H1 (cell line): ENCODE measurements around the gene TIAL1. TPM values are rescaled to one million over a fixed set of nuclear protein-coding genes. Genes with fewer than 3 reads are reported as not detected.

Experiments used
- CTCF ChIA-PET: fragments of 300-600 bp; sonication (Branson Sonifier 250); formaldehyde crosslinking; loops from one replicate; lab custom pipeline; 2021; ENCODE audit not compliant: partially characterized antibody; lab: Charles Lee
- POLR2A ChIA-PET: fragments of 300-600 bp; sonication (Branson Sonifier 250); formaldehyde crosslinking; loops from one replicate; lab custom pipeline; 2021; ENCODE audit warnings: inconsistent platforms; ENCODE audit not compliant: partially characterized antibody; lab: Charles Lee
- DNase-seq, 2 experiments: peaks; one replicate each; pipeline versions ENCODE4 v3.0.0 to v3.0.0-alpha.2; 2010 to 2022; ENCODE audit warnings: low spot score in 2 of 2, low read depth in 1 of 2, mixed read lengths in 1 of 2
- FAIRE-seq: peaks from 2 replicates; lab custom pipeline; 2011; peaks lifted over from hg19 to GRCh38; lab: Jason Lieb, UNC
- H2AFZ ChIP-seq: 2 replicates; pipeline ENCODE4 v1.8.1; 2012; ENCODE audit warnings: low read length, inconsistent platforms
- H2AK5ac ChIP-seq: 2 replicates; pipeline ENCODE4 v1.6.1; 2013; ENCODE audit warnings: low read depth, low read length
- H2BK120ac ChIP-seq: replicated peaks from 2 replicates; pipeline ENCODE3; 2013; ENCODE audit warnings: low read depth, low read length, inconsistent platforms
- H2BK12ac ChIP-seq: 2 replicates; pipeline ENCODE4 v1.6.1; 2013; ENCODE audit warnings: low read depth, low read length
- H2BK15ac ChIP-seq: 2 replicates; pipeline ENCODE4 v1.6.1; 2013; ENCODE audit warnings: low read length
- H2BK20ac ChIP-seq: 2 replicates; pipeline ENCODE4 v1.6.1; 2013; ENCODE audit warnings: low read length
- H2BK5ac ChIP-seq: 2 replicates; pipeline ENCODE4 v1.6.1; 2013; ENCODE audit warnings: low read depth, low read length
- H3K14ac ChIP-seq: 2 replicates; pipeline ENCODE4 v1.6.1; 2013; ENCODE audit warnings: inconsistent platforms; ENCODE audit not compliant: insufficient read length
- H3K18ac ChIP-seq: 2 replicates; pipeline ENCODE4 v1.6.1; 2013; ENCODE audit warnings: low read length; ENCODE audit errors: extremely low read depth
- H3K23ac ChIP-seq: 2 replicates; pipeline ENCODE4 v1.6.1; 2013; ENCODE audit warnings: inconsistent platforms; ENCODE audit not compliant: insufficient read length
- H3K23me2 ChIP-seq: 2 replicates; pipeline ENCODE4 v1.6.1; 2013; ENCODE audit warnings: low read depth, low read length
- H3K27ac ChIP-seq: 2 replicates; pipeline ENCODE4 v1.6.1; 2011; ENCODE audit warnings: low read depth, low read length, inconsistent platforms
- H3K27me3 ChIP-seq, 4 experiments: replicated peaks in 1 of 4; 1 replicate in 1 of 4; 2 replicates in 3 of 4; pipeline versions ENCODE4 v1.6.1 to v1.8.1; 2011 to 2013; ENCODE audit warnings: low read length in 3 of 4, mild to moderate bottlenecking in 3 of 4, inconsistent platforms in 2 of 4, mixed read lengths in 2 of 4, moderate library complexity in 1 of 4; ENCODE audit not compliant: control insufficient read depth in 3 of 4, insufficient read depth in 3 of 4; ENCODE audit errors: extremely low read depth in 1 of 4
- H3K36me3 ChIP-seq, 4 experiments: 2 replicates each; pipeline versions ENCODE4 v1.6.1 to v1.8.1; 2011 to 2013; ENCODE audit warnings: mild to moderate bottlenecking in 4 of 4, low read length in 3 of 4, moderate library complexity in 2 of 4, control low read depth in 1 of 4, inconsistent platforms in 1 of 4; ENCODE audit not compliant: insufficient read depth in 4 of 4, control insufficient read depth in 2 of 4
- H3K4ac ChIP-seq: replicated peaks from 2 replicates; pipeline ENCODE3; 2013; ENCODE audit warnings: low read length, low read depth, mixed read lengths, inconsistent platforms; ENCODE audit not compliant: insufficient read length
- H3K4me1 ChIP-seq, 4 experiments: replicated peaks in 1 of 4; 1 replicate in 1 of 4; 2 replicates in 3 of 4; pipeline versions ENCODE4 v1.6.1 to v1.8.1; 2011 to 2013; ENCODE audit warnings: low read length in 3 of 4, inconsistent platforms in 2 of 4, mixed read lengths in 1 of 4; ENCODE audit not compliant: insufficient read depth in 4 of 4, control insufficient read depth in 3 of 4
- H3K4me2 ChIP-seq, 2 experiments: 2 replicates each; pipeline versions ENCODE4 v1.6.1 to v1.8.1; 2011 to 2013; ENCODE audit warnings: low read depth in 2 of 2, low read length in 2 of 2, control low read depth in 1 of 2, inconsistent platforms in 1 of 2, mild to moderate bottlenecking in 1 of 2; ENCODE audit not compliant: insufficient read depth in 1 of 2
- H3K4me3 ChIP-seq, 4 experiments: fragments of 200-600, 300-600 bp in 1 of 4; sonication (generic), shearing (Covaris generic), sonication (Bioruptor Twin) in 1 of 4; 2 replicates each; pipeline versions ENCODE4 v1.5.1 to v1.8.1; 2011 to 2016; ENCODE audit warnings: low read length in 4 of 4, low read depth in 3 of 4, control low read depth in 2 of 4, inconsistent platforms in 2 of 4, mild to moderate bottlenecking in 2 of 4, mixed read lengths in 1 of 4, moderate library complexity in 1 of 4; ENCODE audit not compliant: insufficient read depth in 2 of 4; ENCODE audit errors: extremely low read depth in 1 of 4
- H3K56ac ChIP-seq: replicated peaks from 2 replicates; pipeline ENCODE3; 2013; ENCODE audit warnings: low read depth, mild to moderate bottlenecking, mixed read lengths, low read length, inconsistent platforms; ENCODE audit not compliant: insufficient read length
- H3K79me1 ChIP-seq: 2 replicates; pipeline ENCODE4 v1.6.1; 2013; ENCODE audit warnings: low read depth, low read length, control low read depth
- H3K79me2 ChIP-seq, 2 experiments: 2 replicates each; pipeline versions ENCODE4 v1.6.1 to v1.8.1; 2012 to 2013; ENCODE audit warnings: low read length in 2 of 2, mild to moderate bottlenecking in 2 of 2, inconsistent platforms in 1 of 2; ENCODE audit not compliant: insufficient read depth in 2 of 2, control insufficient read depth in 1 of 2
- H3K9ac ChIP-seq, 4 experiments: replicated peaks in 1 of 4; 1 replicate in 1 of 4; 2 replicates in 3 of 4; pipeline versions ENCODE4 v1.6.1 to v1.8.1; 2011 to 2013; ENCODE audit warnings: low read depth in 3 of 4, low read length in 3 of 4, control low read depth in 2 of 4, mild to moderate bottlenecking in 2 of 4, moderate library complexity in 2 of 4, inconsistent platforms in 1 of 4; ENCODE audit errors: extremely low read depth in 1 of 4
- H3K9me3 ChIP-seq, 2 experiments: 2 replicates each; pipeline versions ENCODE4 v1.6.1 to v1.8.1; 2012 to 2013; ENCODE audit warnings: mild to moderate bottlenecking in 2 of 2, moderate library complexity in 2 of 2, control low read depth in 1 of 2, inconsistent platforms in 1 of 2, low read depth in 1 of 2, low read length in 1 of 2, mixed read lengths in 1 of 2; ENCODE audit not compliant: insufficient read depth in 2 of 2
- H4K20me1 ChIP-seq, 2 experiments: replicated peaks in 1 of 2; 2 replicates each; pipeline versions ENCODE3 to v1.8.1; 2011 to 2013; ENCODE audit warnings: inconsistent platforms in 2 of 2, low read length in 2 of 2, mild to moderate bottlenecking in 1 of 2; ENCODE audit not compliant: insufficient read depth in 2 of 2, control insufficient read depth in 1 of 2
- H4K5ac ChIP-seq: 2 replicates; pipeline ENCODE4 v1.6.1; 2013; ENCODE audit warnings: low read length, low read depth, mixed read lengths, inconsistent platforms; ENCODE audit not compliant: insufficient read length
- H4K8ac ChIP-seq: 2 replicates; pipeline ENCODE4 v1.8.0; 2013; ENCODE audit warnings: mild to moderate bottlenecking, moderate library complexity, low read length, inconsistent platforms; ENCODE audit not compliant: insufficient read depth; ENCODE audit errors: extremely low read depth
- H4K91ac ChIP-seq: replicated peaks from 2 replicates; pipeline ENCODE3; 2013; ENCODE audit warnings: low read length, mixed read lengths, inconsistent platforms; ENCODE audit not compliant: insufficient read length
- BACH1 ChIP-seq: IDR thresholded peaks from 2 replicates; pipeline ENCODE4 v1.6.1; 2012; ENCODE audit warnings: low read length, improper control_type of control experiment
- BCL11A ChIP-seq, 2 experiments: IDR thresholded peaks; one replicate each; pipeline ENCODE4 v1.6.1; 2011; ENCODE audit warnings: low read depth in 2 of 2, low read length in 2 of 2, mild to moderate bottlenecking in 2 of 2
- CBX8 ChIP-seq: fragments of 300-800, 300-1000 bp; sonication (generic); IDR thresholded peaks from 2 replicates; pipeline ENCODE4 v1.7.1; 2016; ENCODE audit warnings: low read depth, low read length, borderline replicate concordance
- CEBPB ChIP-seq: IDR thresholded peaks from 2 replicates; pipeline ENCODE4 v1.6.1; 2012; ENCODE audit warnings: low read depth, low read length
- CHD1 ChIP-seq: IDR thresholded peaks from 2 replicates; pipeline ENCODE4 v1.6.1; 2012; ENCODE audit warnings: low read depth, low read length, improper control_type of control experiment
- HDAC6 ChIP-seq: IDR thresholded peaks from one replicate; pipeline ENCODE4 v1.7.1; 2012; ENCODE audit warnings: low read depth, mild to moderate bottlenecking, inconsistent platforms, low read length, moderate library complexity
- JUN ChIP-seq: IDR thresholded peaks from 2 replicates; pipeline ENCODE4 v1.6.1; 2011; ENCODE audit warnings: low read depth, mild to moderate bottlenecking, improper control_type of control experiment, low read length
- PHF8 ChIP-seq: fragments of 200-600 bp; sonication (generic); conservative IDR thresholded peaks from 2 replicates; pipeline ENCODE4 v1.7.1; 2012; ENCODE audit warnings: low read depth, mild to moderate bottlenecking, inconsistent platforms, low read length, moderate library complexity
- RAD21 ChIP-seq, 2 experiments: IDR thresholded peaks in 1 of 2; conservative IDR thresholded peaks in 1 of 2; 2 replicates each; pipeline ENCODE4 v1.6.1; 2011; ENCODE audit warnings: low read depth in 2 of 2, low read length in 2 of 2, improper control_type of control experiment in 1 of 2, inconsistent platforms in 1 of 2, mild to moderate bottlenecking in 1 of 2, moderate library complexity in 1 of 2
- RFX5 ChIP-seq: IDR thresholded peaks from 2 replicates; pipeline ENCODE4 v1.6.1; 2011; ENCODE audit warnings: low read depth, low read length, improper control_type of control experiment, borderline replicate concordance
- TAF1 ChIP-seq: IDR thresholded peaks from 2 replicates; pipeline ENCODE4 v1.6.1; 2011; ENCODE audit warnings: mild to moderate bottlenecking, low read depth, low read length
- TBP ChIP-seq: IDR thresholded peaks from 2 replicates; pipeline ENCODE4 v1.6.1; 2011; ENCODE audit warnings: low read depth, low read length, improper control_type of control experiment
- WGBS, 2 experiments: shearing (Covaris generic) in 1 of 2; methylation state at CpG; one replicate each; pipeline versions ENCODE4 v1.1.6 to v1.1.7; 2013 to 2015; ENCODE audit warnings: low lambda C conversion rate in 2 of 2, mixed read lengths in 2 of 2, inconsistent platforms in 1 of 2, low coverage in 1 of 2, missing lambda C conversion rate in 1 of 2; ENCODE audit not compliant: insufficient replicate concordance in 2 of 2, insufficient coverage in 1 of 2, insufficient read length in 1 of 2; ENCODE audit errors: extremely low coverage in 1 of 2, missing lambda C conversion rate in 1 of 2; 5-methylcytosine and 5-hydroxymethylcytosine counted together
- polyA plus RNA-seq, 7 experiments: library from polyadenylated mRNA; depleted of rRNA in 3 of 7; stranded (reverse) in 5 of 7; unstranded in 2 of 7; fragments of >200 nt in 5 of 7; fragments of 200-250 nt in 2 of 7; gene quantifications; 1 replicate in 5 of 7; 2 replicates in 1 of 7; 4 replicates in 1 of 7; pipeline versions ENCODE4 v1.2.1 to v1.2.3, GENCODE V29; 2011 to 2013; ENCODE audit warnings: missing spikeins in 2 of 7, mixed read lengths in 2 of 7
- total RNA-seq: library from RNA; stranded (reverse); fragmentation: NEBNext Ultra II Directional; extraction: Animal tissue kit (Norgen Biotek cat#: 25700); gene quantifications from 2 replicates; pipeline ENCODE4 v1.2.1, GENCODE V29; 2021

Gene TIAL1
- total and polyA plus RNA-seq, 2 of the 8 experiments (the other 6 are each of a cell fraction or from before 2014, with no cell fraction given) = 50.4 to 166 TPM

DNA sequence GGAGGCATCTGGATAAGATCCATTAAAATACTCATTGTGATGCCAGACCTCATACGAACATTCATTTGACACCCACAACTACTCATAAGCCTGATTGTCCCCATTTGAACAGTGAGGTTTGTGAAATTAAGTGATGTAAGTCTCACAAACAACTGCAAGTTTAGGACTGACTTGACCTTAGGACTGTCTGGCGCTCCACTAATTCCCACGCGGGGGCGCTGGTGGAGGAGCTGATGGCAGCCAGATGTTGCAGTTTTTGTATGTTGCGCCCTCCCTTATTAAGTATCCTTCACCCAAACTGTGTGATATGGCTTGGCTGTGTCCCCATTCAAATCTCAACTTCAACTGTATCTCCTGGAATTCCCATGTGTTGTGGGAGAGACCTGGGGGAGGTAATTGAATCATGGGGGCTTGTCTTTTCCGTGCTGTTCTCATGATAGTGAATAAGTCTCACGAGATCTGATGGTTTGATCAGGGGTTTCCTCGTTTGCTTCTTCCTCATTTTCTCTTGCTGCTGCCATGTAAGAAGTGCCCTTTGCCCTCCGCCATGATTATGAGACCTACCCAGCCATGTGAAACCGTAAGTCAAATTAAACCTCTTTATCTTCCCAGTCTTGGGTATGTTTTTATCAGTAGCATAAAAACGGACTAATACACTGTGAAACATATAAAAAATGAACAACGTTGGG lies 20.3 kb upstream of the TIAL1 start:
- Histone ChIP-seq H2AK5ac (no peak overlapping the region), H3K23ac (no peak overlapping the region), H2BK120ac (no peak overlapping the region), H3K56ac (no peak overlapping the region), H3K79me1 (no peaks in the 10 kb centered on the region), H2BK5ac (no peak overlapping the region), H3K9me3 (no peaks in the 10 kb centered on the region), H4K8ac (no peak overlapping the region), H3K4me3 (no peak overlapping the region), H3K79me2 (no peaks in the 10 kb centered on the region), H3K27ac (no peak overlapping the region), H2BK15ac (no peak overlapping the region), H3K4me2 (no peak overlapping the region), H3K27me3 (no peaks in the 10 kb centered on the region), H3K36me3 (no peaks in the 10 kb centered on the region), H3K4me1 (no peaks in the 10 kb centered on the region; a peak in 2 of 7 replicates), H3K9ac (no peak overlapping the region), H3K18ac (no peak overlapping the region), H4K5ac (no peak overlapping the region), H2BK12ac (no peak overlapping the region), H3K14ac (no peak overlapping the region), H2AFZ (no peak overlapping the region), H4K91ac (no peak overlapping the region), H4K20me1 (no peaks in the 10 kb centered on the region), H3K23me2 (no peaks in the 10 kb centered on the region; the same call in 1 of the 2 replicates), H2BK20ac (no peak overlapping the region), H3K4ac (no peak overlapping the region)
- WGBS, 2 experiments = 83% methylated on average over 13 of the region's 13 CpGs; no CpG with 5 or more reads in 1 of the 2 experiments
- peak in 1 of 2 experiments; percentile 64 for DNase-seq
- CTCF ChIA-PET = interaction anchor here (0.7 to 4.0 kb wide), 19 partner anchors 8 to 243 kb away, joined by 3 to 21 read pairs (median 5); no protein-coding TSS in a partner anchor
- POLR2A ChIA-PET = interaction anchor here (0.6 to 2.7 kb wide), 4 partner anchors 11 to 34 kb away, joined by 3 to 6 read pairs (median 6); partner anchors contain the start of gene BAG3
- no peak for FAIRE-seq
- TF ChIP-seq TAF1 = no peak
- TF ChIP-seq PHF8 = no peak
- no peak for TF ChIP-seq HDAC6
- no peak for TF ChIP-seq CEBPB
- TF ChIP-seq RFX5 = no peak
- TF ChIP-seq RAD21 (IDR thresholded peaks at IDR 0.05 in 1 of 2, conservative IDR thresholded peaks at IDR 0.05 in 1 of 2; ENCODE audit: low read depth in 2 of 2, low read length in 2 of 2) = peak; percentile 31 to 51; a peak in 3 of 4 replicates
- TF ChIP-seq BACH1 = no peak
- TF ChIP-seq CHD1 = no peak
- no peak for TF ChIP-seq TBP
- no peak for TF ChIP-seq BCL11A (IDR thresholded peaks at IDR 0.05; ENCODE audit: low read depth in 2 of 2, low read length in 2 of 2)
- TF ChIP-seq JUN = no peak
- no peak for TF ChIP-seq CBX8
